Gastrocnemius medialis (tissue), 4 donors: ENCODE measurements around the gene CCDC170.

ENCODE experiments used
- CTCF ChIP-seq, 5 experiments: fragments of 450-650 bp in 3 of 5; fragments of 200-600 bp in 2 of 5; sonication (generic) in 2 of 5; IDR thresholded peaks in 4 of 5; conservative IDR thresholded peaks in 1 of 5; 1 replicate in 4 of 5; 2 replicates in 1 of 5; pipeline ENCODE4 v1.5.1; 2016 to 2019; ENCODE audit warnings: antibody characterized with exemption in 5 of 5, mild to moderate bottlenecking in 3 of 5, moderate library complexity in 3 of 5
- POLR2A ChIP-seq, 2 donors: fragments of 450-650 bp; IDR thresholded peaks; one replicate each; pipeline ENCODE4 v1.6.1; 2017; ENCODE audit warnings: antibody characterized with exemption in 2 of 2, mild to moderate bottlenecking in 2 of 2, moderate library complexity in 2 of 2

GRCh38 chr6:151499551-151499950 lies 5.7 kb downstream of the CCDC170 start:
- no peak for TF ChIP-seq CTCF (IDR thresholded peaks at IDR 0.05 in 4 of 5, conservative IDR thresholded peaks at IDR 0.05 in 1 of 5)
- TF ChIP-seq POLR2A (IDR thresholded peaks at IDR 0.05): no peak
